Heart left ventricle (tissue), 16 donors: Measurements from ENCODE around the gene OSBP2. TPM values are rescaled to one million over a fixed set of nuclear protein-coding genes. Genes with fewer than 3 reads are reported as not detected.

Source experiments
- ATAC-seq, 4 donors: fragments of 200-7000 bp; cut with Tn5 transposase; one replicate each; pipeline ENCODE4 v1.9.1; 2020 to 2022; ENCODE audit warnings: moderate library complexity in 4 of 4, mild to moderate bottlenecking in 3 of 4, moderate number of reproducible peaks in 1 of 4
- DNase-seq, 5 donors: peaks; one replicate each; pipeline ENCODE4 v3.0.0-alpha.2; 2020
- H3K27ac ChIP-seq, 12 donors: fragments of 200-600 bp; sonication (generic) in 4 of 12; one replicate each; pipeline versions ENCODE4 v1.5.0 to v1.8.0; 2016 to 2022; ENCODE audit warnings: mild to moderate bottlenecking in 2 of 12
- H3K27me3 ChIP-seq, 9 donors: fragments of 200-600 bp; sonication (generic) in 2 of 9; one replicate each; pipeline versions ENCODE4 v1.5.1 to v1.8.0; 2016 to 2022; ENCODE audit warnings: mild to moderate bottlenecking in 3 of 9
- H3K36me3 ChIP-seq, 9 donors: fragments of 200-600 bp; sonication (generic) in 2 of 9; one replicate each; pipeline versions ENCODE4 v1.5.0 to v1.8.0; 2018 to 2022; ENCODE audit warnings: mild to moderate bottlenecking in 2 of 9
- H3K4me1 ChIP-seq, 12 donors: fragments of 200-600 bp; sonication (generic) in 4 of 12; one replicate each; pipeline versions ENCODE4 v1.5.0 to v1.8.0; 2016 to 2022; ENCODE audit warnings: mild to moderate bottlenecking in 3 of 12
- H3K4me3 ChIP-seq, 12 donors: fragments of 200-600 bp; sonication (generic) in 4 of 12; one replicate each; pipeline versions ENCODE4 v1.5.0 to v1.8.0; 2017 to 2022; ENCODE audit warnings: mild to moderate bottlenecking in 9 of 12, moderate library complexity in 4 of 12
- H3K9me3 ChIP-seq, 12 donors: fragments of 200-600 bp; sonication (generic) in 4 of 12; one replicate each; pipeline versions ENCODE4 v1.5.0 to v1.8.0; 2016 to 2022; ENCODE audit warnings: mild to moderate bottlenecking in 1 of 12
- POLR2A ChIP-seq, 2 donors: fragments of 450-650 bp; IDR thresholded peaks; one replicate each; pipeline ENCODE4 v1.6.1; 2017; ENCODE audit warnings: antibody characterized with exemption in 2 of 2, mild to moderate bottlenecking in 2 of 2, moderate library complexity in 2 of 2
- WGBS, 4 donors: extraction: QIAGEN DNeasy Blood & Tissue Kit in 2 of 4; methylation state at CpG; one replicate each; pipeline versions ENCODE4 v1.1.5 to v1.1.7; 2013 to 2018; 5-methylcytosine and 5-hydroxymethylcytosine counted together
- intact Hi-C, 10 donors: fragments of 100-400 bp; cut with DNase I; formaldehyde crosslinking; loops; one replicate each; pipeline versions ENCODE4 v1.11.1 to v1.14.2; 2022
- polyA plus RNA-seq, 2 donors: library from polyadenylated mRNA; stranded (reverse); fragments of 200-250 nt; gene quantifications; one replicate each; pipeline ENCODE4 v1.2.3, GENCODE V29; 2013
- total RNA-seq, 9 donors: library from RNA; depleted of rRNA in 2 of 9; stranded (reverse); fragments of >200 nt in 2 of 9; fragmentation: NEBNext Ultra II Directional in 3 of 9; extraction: Animal tissue kit (Norgen Biotek cat#: 25700) in 3 of 9; gene quantifications; one replicate each; pipeline versions ENCODE4 v1.1.0 to v1.2.4, GENCODE V29; 2016 to 2023
- TF ChIP-seq, protein P1 (sequence below), 12 donors: fragments of 200-600 bp; sonication (generic) in 4 of 12; IDR thresholded peaks; one replicate each; pipeline versions ENCODE4 v1.5.0 to v1.8.0; 2018 to 2022; ENCODE audit warnings: antibody characterized with exemption in 12 of 12, mild to moderate bottlenecking in 5 of 12
- donor health status: ischemic (EF 13 %, LVEDD 7.1; RV severe dilation, severe dysfunction).
- donor health status: healthy with polysubstance abuse.
- donor health status: DM: no; HTN: yes; CAD: no.
- donor health status: DM: no; HTN: no; CAD: no.
- donor health status: ischemic (EF 25% LVEDD 6.9; RV normal size, moderate dysfunction).
- donor health status: ischemic (EF 25% LVEDD 5.7; RV mildly dilated, moderate dysfunction).
- donor health status: healthy.
- donor health status: DM: yes; HTN: yes; CAD: no.
- donor health status: ischemic (EF 35%, LVEDD 5.7; RV mildly dilated, moderate dysfunction).
- donor health status: nonischemic (EF 11% LVEDD 7.7; RV severe dilation, severe dysfunction).
- donor health status: DM: yes; HTN: yes; CAD: no.
- donor health status: PGD.
- donor health status: ischemic (EF 29% LVEDD 5.4; RV normal size, mild dysfunction).
- donor health status: nonischemic (EF 23%, LVEDD 6.1; RV moderate dilation, normal function).

OSBP2 gene
- total and polyA plus RNA-seq, 11 donors = 2.0 to 23.5 (median 12.2) TPM

DNA sequence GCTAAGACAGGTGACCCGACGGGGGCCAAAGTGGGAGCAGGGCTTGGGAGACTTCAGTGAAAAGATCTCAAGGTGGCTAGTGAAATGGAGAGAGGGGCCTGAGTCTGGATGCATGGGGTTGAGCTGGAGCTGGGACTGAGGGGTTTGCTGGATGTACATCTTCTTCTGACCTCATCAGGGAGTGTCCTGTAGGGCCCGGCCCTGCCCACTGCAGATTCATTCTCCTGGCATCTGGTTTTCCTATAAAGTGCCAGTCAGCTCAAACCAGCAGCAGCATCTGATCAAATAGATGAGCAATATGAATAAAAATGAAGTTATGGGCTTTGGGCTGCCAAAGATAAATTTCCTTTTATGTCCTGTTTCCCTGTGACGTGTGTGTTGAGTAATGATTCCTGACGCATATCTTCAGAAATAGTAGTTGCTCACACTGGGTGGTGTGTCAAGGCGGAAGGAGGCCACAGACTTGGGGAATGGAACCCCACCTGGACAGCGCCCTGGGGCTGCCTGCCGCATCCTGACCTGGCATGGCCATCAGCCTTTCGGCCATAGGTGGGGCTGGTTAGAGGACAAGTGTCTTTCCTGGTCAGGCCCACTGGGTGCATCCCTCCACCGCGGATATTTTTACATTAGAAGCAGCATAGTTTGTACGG lies 135.4 kb downstream of the OSBP2 start:
- ATAC-seq (peak in 2 of 4 donors; percentile 22 to 69), DNase-seq (no peak)
- TF ChIP-seq POLR2A (IDR thresholded peaks at IDR 0.05) = no peak
- TF ChIP-seq, protein P1, sequence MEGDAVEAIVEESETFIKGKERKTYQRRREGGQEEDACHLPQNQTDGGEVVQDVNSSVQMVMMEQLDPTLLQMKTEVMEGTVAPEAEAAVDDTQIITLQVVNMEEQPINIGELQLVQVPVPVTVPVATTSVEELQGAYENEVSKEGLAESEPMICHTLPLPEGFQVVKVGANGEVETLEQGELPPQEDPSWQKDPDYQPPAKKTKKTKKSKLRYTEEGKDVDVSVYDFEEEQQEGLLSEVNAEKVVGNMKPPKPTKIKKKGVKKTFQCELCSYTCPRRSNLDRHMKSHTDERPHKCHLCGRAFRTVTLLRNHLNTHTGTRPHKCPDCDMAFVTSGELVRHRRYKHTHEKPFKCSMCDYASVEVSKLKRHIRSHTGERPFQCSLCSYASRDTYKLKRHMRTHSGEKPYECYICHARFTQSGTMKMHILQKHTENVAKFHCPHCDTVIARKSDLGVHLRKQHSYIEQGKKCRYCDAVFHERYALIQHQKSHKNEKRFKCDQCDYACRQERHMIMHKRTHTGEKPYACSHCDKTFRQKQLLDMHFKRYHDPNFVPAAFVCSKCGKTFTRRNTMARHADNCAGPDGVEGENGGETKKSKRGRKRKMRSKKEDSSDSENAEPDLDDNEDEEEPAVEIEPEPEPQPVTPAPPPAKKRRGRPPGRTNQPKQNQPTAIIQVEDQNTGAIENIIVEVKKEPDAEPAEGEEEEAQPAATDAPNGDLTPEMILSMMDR (IDR thresholded peaks at IDR 0.05) = no peak
- H3K27ac ChIP-seq = peak overlapping the region in 3 of 12 donors; percentile 21 to 45 (median 36)
- H3K27me3 ChIP-seq = no peaks in the 10 kb centered on the region
- no peaks in the 10 kb centered on the region for H3K36me3 ChIP-seq
- H3K9me3 ChIP-seq = no peaks in the 10 kb centered on the region
- 56 to 72% (median 62%) methylated on average over 7 to 12 of the region's 12 CpGs for WGBS, 4 donors
- no peak overlapping the region for H3K4me3 ChIP-seq
- H3K4me1 ChIP-seq = peaks cover 0 to 15% (median 2%) of the 10 kb centered on the region in 12 donors
- intact Hi-C loops = loop anchor here in 1 of 10 donors (10.0 kb wide), 1 partner anchor 425 kb away; no protein-coding TSS in a partner anchor

DNA sequence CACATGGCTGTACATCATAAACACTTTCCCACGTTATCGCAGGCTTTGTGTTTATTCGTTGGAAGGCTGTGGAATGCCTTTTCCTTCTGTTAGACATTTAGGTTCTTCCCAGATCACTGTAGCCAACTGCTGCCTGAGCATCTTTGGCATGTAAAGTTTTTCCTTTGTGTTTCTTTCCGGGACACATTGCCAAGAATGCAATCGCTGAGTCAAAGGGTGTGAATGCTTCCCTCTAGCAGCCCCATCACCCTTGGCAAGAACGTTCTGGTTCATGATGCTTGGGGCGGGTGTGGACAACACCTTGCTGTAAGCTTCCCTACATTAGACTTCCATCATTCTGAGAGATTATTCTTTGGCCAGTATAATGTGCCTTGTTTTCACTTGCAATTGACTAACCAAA lies 136.2 kb downstream of the OSBP2 start:
- TF ChIP-seq, protein P1 (IDR thresholded peaks at IDR 0.05) = no peak
- TF ChIP-seq POLR2A (IDR thresholded peaks at IDR 0.05) = no peak
- 20 to 35% (median 31%) methylated on average over 7 of the region's 7 CpGs for WGBS, 4 donors
- no peak overlapping the region for H3K27ac ChIP-seq
- intact Hi-C loops = loop anchor here in 1 of 10 donors (10.0 kb wide), 1 partner anchor 426 kb away; no protein-coding TSS in a partner anchor
- ATAC-seq (peak in 3 of 4 donors; percentile 64 to 77 (median 75)), DNase-seq (peak in 4 of 5 donors; percentile 23 to 59 (median 30))
- H3K4me3 ChIP-seq = no peak overlapping the region
- H3K9me3 ChIP-seq = no peaks in the 10 kb centered on the region
- H3K36me3 ChIP-seq = no peaks in the 10 kb centered on the region
- H3K4me1 ChIP-seq = peaks cover 0 to 15% (median 2%) of the 10 kb centered on the region in 12 donors
- no peaks in the 10 kb centered on the region for H3K27me3 ChIP-seq

DNA sequence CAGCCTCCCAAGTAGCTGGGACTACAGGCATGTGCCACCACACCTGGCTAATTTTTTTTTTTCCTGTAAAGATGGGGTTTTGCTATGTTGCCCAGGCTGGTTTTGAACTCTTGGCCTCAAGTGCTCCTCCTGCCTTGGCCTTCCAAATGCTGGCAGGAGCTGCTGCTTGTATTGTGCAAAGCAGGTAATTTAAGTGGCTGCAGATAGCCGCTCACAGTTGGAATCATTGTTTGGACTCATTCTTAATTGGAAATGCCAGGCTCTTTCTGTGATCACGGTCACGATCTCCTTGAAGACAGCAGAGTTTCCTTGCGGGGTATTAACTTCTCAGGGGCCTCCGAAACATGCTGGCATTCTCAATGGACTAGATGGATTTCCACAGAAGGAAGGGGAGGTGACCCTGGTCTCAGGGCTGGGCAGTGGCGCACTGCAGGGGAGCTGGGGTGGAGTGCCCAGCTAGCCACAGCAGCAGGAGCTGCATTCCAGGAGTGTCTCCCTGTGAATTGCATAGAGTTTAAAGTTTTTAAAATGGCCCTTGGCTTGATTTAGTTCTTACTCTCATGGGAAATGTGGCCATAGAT lies 137.8 kb downstream of the OSBP2 start:
- Histone ChIP-seq H3K4me3 (no peak overlapping the region), H3K4me1 (peaks cover 0 to 15% (median 2%) of the 10 kb centered on the region in 12 donors), H3K36me3 (no peaks in the 10 kb centered on the region), H3K27ac (no peak overlapping the region), H3K27me3 (no peaks in the 10 kb centered on the region), H3K9me3 (peaks cover 0 to 3% (median 0%) of the 10 kb centered on the region in 12 donors)
- ATAC-seq (no peak), DNase-seq (no peak)
- TF ChIP-seq, protein P1 (IDR thresholded peaks at IDR 0.05) = no peak
- TF ChIP-seq POLR2A (IDR thresholded peaks at IDR 0.05) = no peak
- 87 to 97% (median 96%) methylated on average over 5 to 6 of the region's 6 CpGs for WGBS, 4 donors
- intact Hi-C loops = loop anchor here in 1 of 10 donors (10.0 kb wide), 1 partner anchor 428 kb away; no protein-coding TSS in a partner anchor

DNA sequence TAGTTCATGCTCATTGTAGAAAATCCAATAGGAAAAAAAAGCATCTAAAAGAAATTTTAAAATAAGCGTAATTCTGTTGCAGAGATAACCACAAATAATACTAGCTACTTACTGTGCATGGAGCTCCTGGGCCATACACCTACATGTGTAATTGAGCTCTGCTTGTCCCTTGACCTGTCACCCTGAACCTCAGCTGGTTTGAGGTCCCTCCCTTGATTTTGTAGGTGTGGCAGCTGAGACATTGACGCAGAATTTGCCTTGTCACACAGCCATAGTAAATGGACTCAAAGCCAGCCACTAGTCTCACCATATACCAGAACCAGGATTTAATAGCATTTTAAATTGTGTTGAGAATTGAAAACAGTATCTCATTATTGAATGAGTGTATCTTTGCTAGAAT lies 138.6 kb downstream of the OSBP2 start:
- no peak for DNase-seq
- peaks cover 0 to 15% (median 2%) of the 10 kb centered on the region in 12 donors for H3K4me1 ChIP-seq
- intact Hi-C loops = loop anchor here in 1 of 10 donors (10.0 kb wide), 1 partner anchor 429 kb away; no protein-coding TSS in a partner anchor

More for the DNA sequence above, 138.6 kb downstream of the OSBP2 start:
- H3K27ac ChIP-seq = no peak overlapping the region
- no peaks in the 10 kb centered on the region for H3K27me3 ChIP-seq
- no peak for ATAC-seq
- peaks cover 0 to 11% (median 2%) of the 10 kb centered on the region in 12 donors for H3K9me3 ChIP-seq
- TF ChIP-seq POLR2A (IDR thresholded peaks at IDR 0.05) = no peak
- TF ChIP-seq, protein P1 (IDR thresholded peaks at IDR 0.05) = no peak
- WGBS, 4 donors = 87 to 93% (median 92%) methylated on average over 2 of the region's 2 CpGs
- no peak overlapping the region for H3K4me3 ChIP-seq
- no peaks in the 10 kb centered on the region for H3K36me3 ChIP-seq
